ENCODE data around the gene PRPSAP1. TPM values are rescaled to one million over a fixed set of nuclear protein-coding genes. Genes with fewer than 3 reads are reported as not detected.

PRPSAP1 gene, protein sequence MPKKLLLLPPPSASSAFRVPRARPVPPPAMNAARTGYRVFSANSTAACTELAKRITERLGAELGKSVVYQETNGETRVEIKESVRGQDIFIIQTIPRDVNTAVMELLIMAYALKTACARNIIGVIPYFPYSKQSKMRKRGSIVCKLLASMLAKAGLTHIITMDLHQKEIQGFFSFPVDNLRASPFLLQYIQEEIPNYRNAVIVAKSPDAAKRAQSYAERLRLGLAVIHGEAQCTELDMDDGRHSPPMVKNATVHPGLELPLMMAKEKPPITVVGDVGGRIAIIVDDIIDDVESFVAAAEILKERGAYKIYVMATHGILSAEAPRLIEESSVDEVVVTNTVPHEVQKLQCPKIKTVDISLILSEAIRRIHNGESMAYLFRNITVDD
- total RNA-seq (2014; rRNA removed; shearing (Covaris generic)) = 31.7 and 35.5 TPM in 2 replicates

DNA sequence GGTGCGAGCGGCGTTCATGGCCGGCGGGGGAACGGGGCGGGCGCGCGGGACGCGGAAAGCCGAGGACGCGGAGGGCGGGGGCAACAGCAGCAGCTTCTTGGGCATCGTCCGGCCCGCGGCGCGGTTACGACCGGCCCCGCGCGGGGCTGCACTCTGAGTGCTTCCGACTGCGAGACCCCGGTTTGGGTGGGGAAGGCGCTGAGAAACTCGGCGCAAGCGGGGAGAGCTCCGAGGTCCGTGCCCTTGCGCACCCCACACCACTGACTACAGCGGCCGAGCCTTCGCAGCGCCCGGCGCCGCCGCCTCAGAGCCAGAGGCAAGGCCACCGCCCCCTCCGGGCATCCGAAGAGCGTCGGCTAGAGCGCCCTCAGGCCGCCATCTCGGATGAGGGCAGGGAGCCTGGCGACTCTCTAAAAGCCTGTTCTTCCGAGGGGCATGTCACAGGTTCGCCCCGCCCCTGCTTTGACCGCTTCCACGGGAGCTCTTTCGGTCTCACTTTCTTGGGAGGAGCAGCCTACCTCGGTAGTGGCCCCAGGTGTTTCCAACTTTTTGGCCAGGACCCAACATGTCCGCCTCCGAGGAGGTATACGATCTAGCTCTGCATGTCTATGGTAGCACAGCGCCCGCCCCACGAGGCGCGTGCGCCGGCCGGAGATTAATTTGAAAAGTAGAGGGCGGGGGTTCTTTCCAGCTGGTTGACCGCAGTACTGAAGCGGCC, at the start of gene PRPSAP1:
PRPSAP1 (minus strand) TSS at position 318 of the 718 bp plus-strand sequence; CDS start at position 105, 213 bp downstream.
- DNase-seq (ENCODE audit: low spot score) = peak; percentile 95

DNA sequence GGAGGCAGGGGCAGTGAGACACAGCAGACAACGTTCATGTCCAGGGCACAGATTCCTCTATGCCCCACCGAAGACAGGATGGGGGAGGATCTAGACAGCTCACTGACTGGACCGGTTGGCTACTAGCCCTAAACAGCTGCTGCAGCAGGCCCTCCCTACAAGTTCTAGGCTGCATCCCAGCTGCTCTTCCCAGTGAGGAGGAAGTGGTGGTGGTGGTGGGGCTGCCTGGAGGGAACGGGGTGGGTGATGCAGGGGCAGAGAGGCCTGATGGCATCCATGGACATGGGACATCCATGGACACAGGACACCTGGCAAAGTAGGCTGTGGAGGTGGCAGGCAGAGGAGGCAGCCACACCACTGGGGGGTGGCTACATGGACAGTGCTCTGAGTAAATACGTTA, 49.0 kb upstream of the PRPSAP1 start:
- DNase-seq (ENCODE audit: low spot score) = no peak

DNA sequence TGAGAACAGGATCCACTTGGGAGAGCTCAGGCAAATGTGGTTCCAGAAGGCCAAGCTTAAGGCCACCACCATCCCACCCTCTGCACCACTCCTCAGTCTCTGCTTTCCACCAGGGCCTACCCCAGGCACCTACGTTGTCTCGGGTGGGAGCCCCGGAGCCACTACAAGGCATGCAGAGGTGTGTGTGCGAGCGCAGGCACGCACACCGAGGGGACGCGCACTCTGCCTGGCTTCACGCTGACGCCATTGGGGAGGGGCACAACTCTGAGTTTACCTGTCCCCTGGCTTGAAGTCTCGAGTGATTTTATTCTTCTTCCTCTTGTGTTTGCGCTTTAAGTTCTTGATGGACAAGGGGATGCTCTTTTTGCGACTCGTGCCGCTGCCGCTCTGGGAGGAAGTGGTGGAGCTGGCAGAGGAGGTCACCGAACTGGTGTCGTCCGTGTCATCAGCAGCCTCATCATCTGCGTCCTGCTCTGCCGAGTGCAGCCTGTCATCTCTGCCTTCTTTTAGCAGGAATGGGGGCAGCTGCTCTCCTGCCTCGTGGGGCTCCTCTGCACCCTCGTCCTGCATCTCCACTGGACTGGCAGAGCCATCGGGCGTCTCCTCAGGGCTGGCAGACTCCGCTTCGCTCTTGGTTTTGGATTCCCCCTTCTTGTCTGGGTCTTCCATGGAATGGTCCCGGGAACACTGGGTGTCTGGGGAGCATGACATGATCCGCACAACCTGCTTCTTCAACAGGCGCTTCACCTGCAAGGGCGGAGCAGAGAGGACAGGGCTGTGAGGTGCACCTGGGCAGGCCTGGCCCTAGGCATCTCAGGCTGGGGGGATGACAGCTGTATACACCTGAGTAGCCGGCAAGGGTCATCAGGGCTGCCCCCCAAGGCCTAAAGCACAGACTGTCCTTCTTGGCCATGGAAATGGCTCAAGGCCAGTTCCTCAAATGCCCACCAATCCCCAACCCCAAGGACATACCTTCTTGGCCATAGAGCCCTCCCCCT, 45.8 kb upstream of the PRPSAP1 start:
- DNase-seq (ENCODE audit: low spot score) = no peak

DNA sequence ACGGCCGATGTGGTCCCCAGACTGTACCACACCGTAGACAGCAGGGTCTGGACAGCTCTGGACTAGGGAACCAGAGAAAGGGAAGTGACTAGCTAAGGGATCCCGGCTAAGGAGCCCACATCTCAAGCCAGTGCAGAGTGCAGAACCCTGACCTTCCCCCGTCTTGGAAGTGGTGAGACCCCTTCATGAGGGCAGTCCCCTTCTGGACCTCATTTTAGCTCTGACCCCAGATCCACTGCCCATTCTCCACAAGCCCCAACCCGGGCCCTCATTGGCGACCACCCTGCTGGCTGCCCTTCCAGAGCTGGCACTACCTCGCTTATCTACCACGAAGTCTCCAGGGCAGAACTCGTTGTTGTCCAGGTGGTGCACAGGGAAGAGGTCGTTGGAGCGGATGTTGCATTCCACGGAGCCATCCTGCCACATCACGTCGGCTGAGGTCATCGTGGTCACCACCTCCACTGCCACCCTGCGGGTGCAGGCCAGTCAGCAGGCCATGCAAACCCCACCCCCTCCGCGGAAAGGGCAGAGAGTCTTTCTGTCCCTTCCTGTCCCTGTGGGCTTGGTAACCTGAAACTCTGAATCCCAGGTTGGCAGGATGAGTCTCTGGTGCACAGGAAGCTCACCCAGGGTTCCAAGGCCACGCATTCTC, 44.9 kb upstream of the PRPSAP1 start:
- DNase-seq (ENCODE audit: low spot score) = no peak

DNA sequence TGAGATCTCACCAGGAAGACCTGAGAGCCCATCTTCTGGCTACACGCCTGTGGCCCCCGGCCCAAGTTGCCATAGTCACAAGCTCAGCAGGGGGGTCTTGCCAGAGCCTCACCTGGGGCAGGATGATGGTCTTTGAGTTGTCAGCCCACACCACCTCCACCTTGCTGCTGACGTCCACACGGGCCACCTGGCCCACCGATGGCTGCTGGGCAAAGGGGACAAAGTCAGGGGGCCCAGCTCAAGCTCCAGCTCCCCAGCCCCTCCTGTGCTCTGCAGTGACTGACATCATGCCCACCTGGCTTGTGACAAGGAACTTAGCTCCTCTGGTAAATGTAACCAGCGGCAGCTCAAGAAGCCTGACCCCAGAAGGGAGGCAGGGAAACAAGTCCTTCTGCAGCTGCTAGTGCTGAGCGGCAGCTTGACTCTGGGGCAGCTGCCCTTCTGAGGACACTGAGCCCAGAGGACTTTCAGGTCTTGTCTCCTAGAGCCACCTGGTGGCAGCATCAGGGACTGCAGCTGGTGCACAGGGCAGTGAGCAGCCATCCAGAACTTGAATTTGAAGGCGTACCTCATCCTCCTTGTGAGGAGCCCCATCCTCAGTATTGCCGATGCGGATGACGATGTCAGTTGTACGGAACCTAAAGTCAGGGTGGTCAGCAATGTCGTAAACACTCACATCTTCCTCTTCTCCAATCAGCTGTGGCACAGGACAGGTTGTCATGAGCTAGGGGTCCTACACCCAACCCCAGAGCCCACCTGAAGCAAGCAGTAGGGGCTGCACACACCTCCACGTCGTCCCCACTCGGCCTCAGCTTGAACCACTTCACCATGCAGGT, 44.2 kb upstream of the PRPSAP1 start:
- DNase-seq (ENCODE audit: low spot score) = peak; percentile 89

DNA sequence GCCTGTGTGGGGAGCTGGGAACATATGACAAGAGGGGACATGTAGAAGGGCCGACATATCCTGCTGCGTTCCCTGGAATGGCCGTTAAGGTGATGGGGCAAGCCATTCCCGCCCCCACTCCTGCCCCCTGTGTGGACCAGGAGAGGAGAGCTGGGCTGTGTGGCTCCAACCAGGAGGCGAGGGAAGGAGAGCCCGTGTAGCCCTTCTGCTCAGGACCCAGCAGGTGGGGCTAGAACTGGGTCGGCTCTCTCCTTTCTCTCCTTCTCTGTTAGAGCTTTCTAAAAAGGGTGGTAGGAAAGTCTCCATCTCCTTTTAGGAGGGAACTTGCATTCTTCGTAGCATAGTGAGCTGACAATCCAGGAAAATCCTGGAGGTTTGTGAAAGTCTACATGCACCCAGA, 43.5 kb upstream of the PRPSAP1 start:
- DNase-seq (ENCODE audit: low spot score) = no peak

DNA sequence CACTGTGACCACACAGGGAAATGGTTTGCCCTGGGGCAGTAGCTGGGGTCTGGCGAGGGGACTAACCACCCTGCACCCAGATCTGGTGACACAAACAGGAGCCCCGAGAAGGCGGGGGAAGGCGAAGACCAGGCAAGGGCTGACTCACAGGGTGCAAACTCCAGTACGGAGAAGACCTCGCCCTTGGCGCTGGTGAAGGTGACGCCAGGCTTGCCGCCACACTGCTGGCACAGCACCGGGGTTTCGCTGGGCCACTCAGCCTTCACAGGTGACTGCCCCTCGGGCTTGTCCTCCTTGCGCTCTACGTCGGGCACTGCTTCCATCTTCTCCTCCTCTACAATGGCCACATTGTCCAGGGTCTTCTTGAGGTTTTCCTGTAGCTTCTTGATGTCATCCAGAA, 42.3 kb upstream of the PRPSAP1 start:
- no peak for DNase-seq (ENCODE audit: low spot score)

DNA sequence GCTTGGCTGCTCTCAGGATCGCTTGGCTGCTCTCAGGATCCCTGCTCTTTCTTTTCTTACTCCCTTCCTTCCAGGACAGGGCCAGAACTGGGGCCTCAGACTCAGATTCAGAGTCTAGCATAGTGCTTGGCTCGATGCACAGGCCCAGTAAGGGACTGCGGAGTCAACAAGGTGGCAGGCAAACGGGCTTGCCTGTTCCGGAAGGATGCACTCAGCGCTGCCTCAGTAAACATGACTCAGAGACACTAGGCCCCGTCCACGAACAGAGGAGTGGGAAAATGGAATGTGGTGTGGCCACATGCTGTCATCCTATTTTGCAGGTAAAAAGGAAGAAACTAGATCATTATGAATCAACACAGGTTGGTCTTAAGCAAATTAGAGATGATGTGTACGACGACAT, 40.5 kb upstream of the PRPSAP1 start:
- no peak for DNase-seq (ENCODE audit: low spot score)

DNA sequence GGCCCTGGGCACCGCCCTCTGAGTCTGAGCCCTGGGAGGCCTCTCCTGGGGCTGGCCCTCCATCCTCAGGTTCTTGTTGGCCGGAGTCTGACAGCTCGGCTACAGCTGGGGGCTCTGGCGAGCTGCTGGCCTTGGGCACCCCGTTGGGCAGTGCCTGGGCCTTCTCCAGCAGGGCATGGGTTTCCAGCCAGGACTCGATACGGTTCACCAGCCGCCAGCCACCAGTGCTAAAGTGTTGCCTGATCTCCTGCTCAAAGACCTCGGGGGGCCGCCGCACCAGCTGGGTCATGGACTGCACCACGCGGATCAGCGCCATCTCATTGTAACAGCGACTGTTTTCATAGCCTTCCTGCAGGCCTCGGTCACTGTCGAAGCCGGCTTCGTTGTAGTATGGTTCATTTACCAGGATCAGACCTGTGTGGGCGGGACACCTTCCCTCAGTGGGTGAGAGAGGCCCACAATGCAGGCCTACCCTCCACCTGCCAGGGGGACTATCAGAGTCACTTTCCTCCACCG, 37.5 kb upstream of the PRPSAP1 start:
- no peak for DNase-seq (ENCODE audit: low spot score)

DNA sequence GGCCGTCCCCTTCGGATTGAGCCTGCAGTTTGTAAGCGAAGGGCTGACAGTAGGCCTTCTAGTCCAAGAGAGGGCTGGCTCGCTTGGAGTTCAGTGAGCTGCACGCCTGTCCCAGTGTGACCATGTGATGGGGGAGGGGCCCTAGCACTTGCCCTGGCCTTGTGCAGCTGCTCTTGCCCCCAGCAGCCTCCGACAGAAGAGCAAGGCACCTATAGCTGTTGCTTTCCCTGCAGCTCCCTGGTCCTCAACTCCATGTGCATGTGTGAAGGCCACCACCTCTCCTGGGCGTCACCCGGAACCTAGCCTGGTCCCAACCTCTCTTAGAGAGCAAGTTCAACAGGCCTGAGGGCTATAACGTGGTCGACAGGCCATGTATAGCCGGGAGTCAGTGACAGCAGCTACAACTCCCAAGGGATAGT, 36.3 kb upstream of the PRPSAP1 start:
- DNase-seq (ENCODE audit: low spot score) = no peak

DNA sequence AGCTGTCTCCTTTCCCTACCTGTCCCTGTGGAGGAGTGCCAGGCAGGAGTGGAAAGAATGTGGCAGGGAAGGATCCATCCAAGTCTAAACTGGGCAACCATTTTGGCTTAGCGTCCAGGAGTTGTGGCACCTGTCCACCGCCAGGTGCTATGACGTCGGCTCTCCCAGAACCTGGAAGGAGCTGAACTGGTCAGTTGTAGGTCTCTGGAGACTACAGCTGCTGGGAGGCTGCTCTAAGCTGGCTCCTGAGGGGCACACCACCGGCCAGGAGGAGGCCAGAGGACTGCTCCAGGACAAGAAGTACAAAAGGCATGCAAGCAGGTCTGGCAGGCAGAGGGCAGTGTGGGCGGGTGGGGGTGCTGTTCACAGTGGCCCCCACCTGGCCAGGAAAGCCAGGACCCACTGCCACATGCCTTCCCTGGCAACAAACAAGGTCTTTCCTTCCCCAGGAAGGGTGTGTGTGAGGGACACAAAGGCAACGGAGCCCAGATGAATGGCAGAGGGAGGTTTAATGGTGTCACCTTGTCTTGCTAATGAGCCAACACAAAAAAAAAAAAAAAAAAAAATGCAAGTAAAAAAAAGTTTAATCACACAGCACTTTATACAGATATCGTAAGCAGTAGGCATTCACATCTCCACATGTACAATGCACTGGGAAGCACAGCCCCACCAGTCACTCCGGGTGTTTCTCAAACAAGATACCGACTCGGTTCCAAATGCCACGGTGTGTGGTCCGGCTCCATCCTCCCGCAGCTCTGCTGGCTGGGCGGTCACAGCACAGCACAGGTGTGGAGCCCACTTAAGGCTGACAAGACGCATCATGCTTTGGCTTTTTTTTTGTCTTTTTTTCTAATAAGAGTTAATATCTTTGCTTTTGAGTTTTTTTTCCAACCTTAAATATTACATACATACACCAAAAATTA, 35.5 kb upstream of the PRPSAP1 start:
- DNase-seq (ENCODE audit: low spot score) = no peak

DNA sequence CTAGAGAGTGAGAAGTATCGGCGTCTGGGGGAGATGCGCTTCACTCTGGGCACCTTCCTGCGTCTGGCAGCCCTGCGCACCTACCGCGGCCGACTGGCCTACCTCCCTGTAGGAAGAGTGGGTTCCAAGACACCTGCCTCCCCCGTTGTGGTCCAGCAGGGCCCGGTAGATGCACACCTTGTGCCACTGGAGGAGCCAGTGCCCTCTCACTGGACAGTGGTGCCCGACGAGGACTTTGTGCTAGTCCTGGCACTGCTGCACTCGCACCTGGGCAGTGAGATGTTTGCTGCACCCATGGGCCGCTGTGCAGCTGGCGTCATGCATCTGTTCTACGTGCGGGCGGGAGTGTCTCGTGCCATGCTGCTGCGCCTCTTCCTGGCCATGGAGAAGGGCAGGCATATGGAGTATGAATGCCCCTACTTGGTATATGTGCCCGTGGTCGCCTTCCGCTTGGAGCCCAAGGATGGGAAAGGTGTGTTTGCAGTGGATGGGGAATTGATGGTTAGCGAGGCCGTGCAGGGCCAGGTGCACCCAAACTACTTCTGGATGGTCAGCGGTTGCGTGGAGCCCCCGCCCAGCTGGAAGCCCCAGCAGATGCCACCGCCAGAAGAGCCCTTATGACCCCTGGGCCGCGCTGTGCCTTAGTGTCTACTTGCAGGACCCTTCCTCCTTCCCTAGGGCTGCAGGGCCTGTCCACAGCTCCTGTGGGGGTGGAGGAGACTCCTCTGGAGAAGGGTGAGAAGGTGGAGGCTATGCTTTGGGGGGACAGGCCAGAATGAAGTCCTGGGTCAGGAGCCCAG, 33.5 kb upstream of the PRPSAP1 start:
- no peak for DNase-seq (ENCODE audit: low spot score)

DNA sequence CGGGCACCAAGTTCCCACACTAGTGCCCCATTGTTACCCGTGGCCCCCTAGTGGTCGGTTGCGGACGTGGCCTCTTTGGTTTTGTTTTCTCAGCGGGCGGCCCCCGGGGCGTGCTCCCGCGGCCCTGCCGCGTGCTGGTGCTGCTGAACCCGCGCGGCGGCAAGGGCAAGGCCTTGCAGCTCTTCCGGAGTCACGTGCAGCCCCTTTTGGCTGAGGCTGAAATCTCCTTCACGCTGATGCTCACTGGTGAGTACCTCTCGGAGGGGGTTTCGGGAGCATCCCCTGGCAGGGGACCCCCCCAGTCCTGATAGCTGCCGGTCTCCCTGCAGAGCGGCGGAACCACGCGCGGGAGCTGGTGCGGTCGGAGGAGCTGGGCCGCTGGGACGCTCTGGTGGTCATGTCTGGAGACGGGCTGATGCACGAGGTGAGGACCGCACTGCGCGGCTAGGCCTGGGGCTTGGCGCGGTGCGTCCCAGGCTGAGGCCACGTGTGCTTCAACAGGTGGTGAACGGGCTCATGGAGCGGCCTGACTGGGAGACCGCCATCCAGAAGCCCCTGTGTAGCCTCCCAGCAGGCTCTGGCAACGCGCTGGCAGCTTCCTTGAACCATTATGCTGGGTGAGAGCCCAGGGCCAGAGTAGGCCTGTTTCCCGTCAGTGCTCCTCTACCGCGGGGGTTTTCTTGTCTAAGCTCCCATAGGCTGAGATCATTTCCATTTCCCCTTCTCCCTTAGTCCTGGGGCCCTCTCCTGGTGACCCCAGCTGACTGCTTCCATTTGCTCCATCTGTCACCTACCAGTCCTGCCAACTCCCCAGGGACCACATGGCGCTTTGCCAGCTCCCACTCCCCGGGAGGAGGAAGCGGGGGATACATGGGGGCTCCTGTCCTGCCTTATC, 32.4 kb upstream of the PRPSAP1 start:
- peak; percentile 83 for DNase-seq (ENCODE audit: low spot score)

DNA sequence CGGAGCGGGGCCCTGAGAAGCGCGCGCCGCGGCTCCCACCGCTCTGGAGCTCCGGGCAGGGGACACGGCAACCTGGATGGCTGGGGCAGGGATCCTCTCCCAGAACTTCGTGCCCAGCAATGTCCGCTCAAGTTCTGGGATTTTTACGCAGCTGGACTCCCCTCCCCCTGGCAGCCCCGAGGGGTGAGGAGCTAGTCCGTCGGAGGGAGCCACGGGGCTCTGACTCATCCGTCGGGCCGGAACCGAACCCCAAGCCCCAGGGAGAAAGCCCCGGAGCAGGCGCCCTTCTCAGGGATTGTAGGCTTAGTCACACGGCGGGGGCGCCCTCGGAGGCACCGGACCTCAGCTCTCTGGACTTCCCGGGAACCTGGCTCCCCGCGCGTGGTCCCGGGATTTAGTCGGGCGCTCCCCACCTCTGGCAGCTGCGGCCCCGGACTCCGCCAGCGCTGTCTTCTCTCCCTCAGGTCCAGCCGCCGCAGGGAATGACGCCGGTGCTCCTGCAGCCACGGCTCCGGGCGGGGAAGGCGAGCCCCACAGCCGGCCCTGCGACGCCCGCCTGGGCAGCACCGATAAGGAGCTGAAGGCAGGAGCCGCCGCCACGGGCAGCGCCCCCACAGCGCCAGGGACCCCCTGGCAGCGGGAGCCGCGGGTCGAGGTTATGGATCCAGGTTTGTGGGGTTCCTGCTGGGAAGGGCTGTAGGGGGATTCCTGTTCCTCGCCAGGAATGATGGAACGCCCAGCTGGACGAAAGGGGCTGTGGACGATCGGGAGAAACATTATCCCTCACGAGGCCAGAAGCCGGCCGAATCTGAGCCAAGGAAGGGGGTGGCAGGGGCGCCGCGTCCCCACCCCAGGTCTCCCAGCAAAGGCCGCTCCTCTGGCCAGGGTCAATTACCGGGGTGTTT, 31.5 kb upstream of the PRPSAP1 start:
- DNase-seq (ENCODE audit: low spot score) = no peak

DNA sequence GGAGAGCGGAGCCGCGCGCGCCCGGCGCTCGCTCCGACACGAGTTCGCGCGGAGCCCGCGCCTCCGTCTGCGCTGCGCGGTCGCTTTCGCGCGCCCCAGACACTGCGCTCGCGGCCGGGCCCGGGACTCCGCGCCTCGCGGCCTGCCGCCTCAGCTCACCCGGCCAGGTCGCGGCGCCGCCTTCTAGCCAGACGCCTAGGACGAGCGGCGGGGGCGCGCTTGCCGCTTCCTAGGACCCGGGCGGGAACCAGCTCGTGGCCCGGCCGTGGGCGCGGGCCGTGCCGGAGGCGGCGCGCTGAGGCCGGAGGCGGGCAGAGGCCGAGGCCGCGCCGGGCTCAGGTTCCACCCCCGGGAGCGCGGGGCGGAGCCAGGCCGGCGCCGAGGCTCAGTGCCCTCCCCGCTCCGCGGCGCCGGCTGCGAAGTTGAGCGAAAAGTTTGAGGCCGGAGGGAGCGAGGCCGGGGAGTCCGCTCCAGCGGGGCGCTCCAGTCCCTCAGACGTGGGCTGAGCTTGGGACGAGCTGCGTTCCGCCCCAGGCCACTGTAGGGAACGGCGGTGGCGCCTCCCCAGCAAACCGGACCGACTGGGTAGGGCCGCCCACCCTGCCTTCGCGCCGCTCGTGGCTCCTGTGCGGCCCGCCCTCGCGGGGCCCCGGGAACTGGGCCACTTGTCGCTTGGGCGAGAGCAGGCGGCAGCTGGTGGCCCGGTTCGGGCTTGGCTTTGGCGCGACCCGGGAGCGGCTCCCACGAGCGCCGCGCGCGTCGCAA, 30.7 kb upstream of the PRPSAP1 start, which contains the start of gene SPHK1:
SPHK1 (plus strand) TSS at position 388 of the 765 bp plus-strand sequence. CDS start 1,036 bp downstream, outside the sequence.
- DNase-seq (ENCODE audit: low spot score) = peak; percentile 61

Data from HT-29 (cell line).